Erythroblast (primary cell): Measurements from ENCODE around the gene KRTAP9-4.

Experiments used
- GATA1 ChIP-seq: IDR thresholded peaks from 2 replicates; pipeline ENCODE4 v1.6.1; 2011; ENCODE audit warnings: low read depth, mild to moderate bottlenecking, control low read depth, low read length, moderate library complexity
- POLR2A ChIP-seq: IDR thresholded peaks from 2 replicates; pipeline ENCODE4 v1.6.1; 2011; ENCODE audit warnings: mild to moderate bottlenecking, low read length

- TF ChIP-seq POLR2A (no peak), GATA1 (no peak)
Measured at GRCh38 chr17:41230094-41230493, 19.4 kb upstream of the KRTAP9-4 start.
